Stomach (tissue), 4 donors: ENCODE measurements around the gene MACROD1.

ENCODE experiments used
- EP300 ChIP-seq: sonication (generic); formaldehyde crosslinking; IDR thresholded peaks from one replicate; pipeline ENCODE4 v1.6.1; 2017; ENCODE audit warnings: antibody characterized with exemption
- POLR2A ChIP-seq, 4 donors: fragments of 450-650 bp; IDR thresholded peaks; one replicate each; pipeline ENCODE4 v1.6.1; 2016; ENCODE audit warnings: antibody characterized with exemption in 4 of 4, control low read depth in 2 of 4, mild to moderate bottlenecking in 1 of 4, moderate library complexity in 1 of 4
- POLR2AphosphoS5 ChIP-seq, 3 donors: sonication (generic); formaldehyde crosslinking; IDR thresholded peaks; one replicate each; pipeline ENCODE4 v1.6.1; 2016; ENCODE audit warnings: antibody characterized with exemption in 3 of 3
- TF ChIP-seq, protein P1 (sequence below), 7 experiments: fragments of 450-650 bp in 4 of 7; fragments of 200-600 bp in 3 of 7; sonication (generic) in 3 of 7; IDR thresholded peaks; one replicate each; pipeline ENCODE4 v1.5.1; 2016 to 2019; ENCODE audit warnings: antibody characterized with exemption in 7 of 7, control low read depth in 2 of 7, mild to moderate bottlenecking in 1 of 7

DNA sequence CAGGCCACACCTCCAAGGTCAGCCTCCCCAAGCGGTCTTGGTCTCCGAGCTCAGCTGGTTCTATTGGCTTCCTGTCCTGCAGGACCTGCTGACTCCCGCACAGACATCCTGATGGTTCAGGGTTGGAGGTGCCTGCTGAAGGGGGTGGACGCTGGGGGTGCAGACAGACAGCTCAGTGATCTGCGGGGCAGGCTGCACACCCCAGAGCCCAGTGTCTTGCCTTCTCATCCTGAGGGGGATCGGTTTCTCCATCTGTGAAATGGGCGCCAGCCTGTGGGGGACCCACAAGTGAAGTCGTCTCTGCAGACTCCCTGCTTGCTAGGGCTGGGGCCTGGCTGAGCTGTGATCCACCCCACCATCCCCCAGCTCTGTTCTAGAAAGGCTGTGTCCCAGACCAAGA, 116.4 kb downstream of the MACROD1 start:
- TF ChIP-seq, protein P1, sequence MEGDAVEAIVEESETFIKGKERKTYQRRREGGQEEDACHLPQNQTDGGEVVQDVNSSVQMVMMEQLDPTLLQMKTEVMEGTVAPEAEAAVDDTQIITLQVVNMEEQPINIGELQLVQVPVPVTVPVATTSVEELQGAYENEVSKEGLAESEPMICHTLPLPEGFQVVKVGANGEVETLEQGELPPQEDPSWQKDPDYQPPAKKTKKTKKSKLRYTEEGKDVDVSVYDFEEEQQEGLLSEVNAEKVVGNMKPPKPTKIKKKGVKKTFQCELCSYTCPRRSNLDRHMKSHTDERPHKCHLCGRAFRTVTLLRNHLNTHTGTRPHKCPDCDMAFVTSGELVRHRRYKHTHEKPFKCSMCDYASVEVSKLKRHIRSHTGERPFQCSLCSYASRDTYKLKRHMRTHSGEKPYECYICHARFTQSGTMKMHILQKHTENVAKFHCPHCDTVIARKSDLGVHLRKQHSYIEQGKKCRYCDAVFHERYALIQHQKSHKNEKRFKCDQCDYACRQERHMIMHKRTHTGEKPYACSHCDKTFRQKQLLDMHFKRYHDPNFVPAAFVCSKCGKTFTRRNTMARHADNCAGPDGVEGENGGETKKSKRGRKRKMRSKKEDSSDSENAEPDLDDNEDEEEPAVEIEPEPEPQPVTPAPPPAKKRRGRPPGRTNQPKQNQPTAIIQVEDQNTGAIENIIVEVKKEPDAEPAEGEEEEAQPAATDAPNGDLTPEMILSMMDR (IDR thresholded peaks at IDR 0.05) = no peak
- TF ChIP-seq POLR2A (IDR thresholded peaks at IDR 0.05) = no peak
- TF ChIP-seq POLR2AphosphoS5 (IDR thresholded peaks at IDR 0.05) = no peak
- TF ChIP-seq EP300 = no peak
